ENCODE data around the gene MOB1B. TPM values are rescaled to one million over a fixed set of nuclear protein-coding genes. Genes with fewer than 3 reads are reported as not detected.

The MOB1B gene
- total RNA-seq, 1 experiment from 2014 or later: 33.2 TPM

DNA sequence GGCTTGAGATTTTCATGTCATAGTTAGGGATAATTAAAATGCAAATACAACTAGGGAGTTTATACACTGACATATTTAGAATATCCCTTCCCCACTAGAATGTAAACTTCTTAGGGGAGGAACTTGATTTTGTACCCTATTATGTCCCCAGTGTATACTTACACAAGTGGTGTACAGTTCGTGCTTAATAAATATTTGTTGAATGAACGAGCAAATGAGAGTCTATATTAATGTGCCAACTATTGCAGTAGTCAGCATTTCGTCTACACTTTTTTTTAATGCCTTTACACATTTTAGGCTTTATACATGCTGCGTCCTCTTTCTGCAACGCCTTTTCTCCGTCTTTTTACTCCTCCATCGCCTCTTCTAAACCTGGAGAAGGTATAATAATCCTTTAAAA is 8.4 kb upstream of the MOB1B start (continued):
- TF ChIP-seq, protein P1, sequence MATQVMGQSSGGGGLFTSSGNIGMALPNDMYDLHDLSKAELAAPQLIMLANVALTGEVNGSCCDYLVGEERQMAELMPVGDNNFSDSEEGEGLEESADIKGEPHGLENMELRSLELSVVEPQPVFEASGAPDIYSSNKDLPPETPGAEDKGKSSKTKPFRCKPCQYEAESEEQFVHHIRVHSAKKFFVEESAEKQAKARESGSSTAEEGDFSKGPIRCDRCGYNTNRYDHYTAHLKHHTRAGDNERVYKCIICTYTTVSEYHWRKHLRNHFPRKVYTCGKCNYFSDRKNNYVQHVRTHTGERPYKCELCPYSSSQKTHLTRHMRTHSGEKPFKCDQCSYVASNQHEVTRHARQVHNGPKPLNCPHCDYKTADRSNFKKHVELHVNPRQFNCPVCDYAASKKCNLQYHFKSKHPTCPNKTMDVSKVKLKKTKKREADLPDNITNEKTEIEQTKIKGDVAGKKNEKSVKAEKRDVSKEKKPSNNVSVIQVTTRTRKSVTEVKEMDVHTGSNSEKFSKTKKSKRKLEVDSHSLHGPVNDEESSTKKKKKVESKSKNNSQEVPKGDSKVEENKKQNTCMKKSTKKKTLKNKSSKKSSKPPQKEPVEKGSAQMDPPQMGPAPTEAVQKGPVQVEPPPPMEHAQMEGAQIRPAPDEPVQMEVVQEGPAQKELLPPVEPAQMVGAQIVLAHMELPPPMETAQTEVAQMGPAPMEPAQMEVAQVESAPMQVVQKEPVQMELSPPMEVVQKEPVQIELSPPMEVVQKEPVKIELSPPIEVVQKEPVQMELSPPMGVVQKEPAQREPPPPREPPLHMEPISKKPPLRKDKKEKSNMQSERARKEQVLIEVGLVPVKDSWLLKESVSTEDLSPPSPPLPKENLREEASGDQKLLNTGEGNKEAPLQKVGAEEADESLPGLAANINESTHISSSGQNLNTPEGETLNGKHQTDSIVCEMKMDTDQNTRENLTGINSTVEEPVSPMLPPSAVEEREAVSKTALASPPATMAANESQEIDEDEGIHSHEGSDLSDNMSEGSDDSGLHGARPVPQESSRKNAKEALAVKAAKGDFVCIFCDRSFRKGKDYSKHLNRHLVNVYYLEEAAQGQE (IDR thresholded peaks at IDR 0.05; ENCODE audit: low read depth): no peak

GRCh38 chr4:70895405-70895804 is 6.8 kb upstream of the MOB1B start:
- no peaks in the 10 kb centered on the region for H3K79me2 ChIP-seq (ENCODE audit: insufficient read depth, low read length)
- H3K27ac ChIP-seq (ENCODE audit: low read depth, low read length): no peak overlapping the region
- H3K9me3 ChIP-seq (ENCODE audit: control insufficient read depth in 1 of 2, insufficient read depth in 1 of 2, low read depth in 1 of 2, low read length in 2 of 2): no peaks in the 10 kb centered on the region
- ChIA-PET CTCF (no interaction called here), RAD21 (ENCODE audit: low non-redundant PET in 1 of 2, low total read pairs in 2 of 2, uncharacterized antibody in 2 of 2, unreplicated experiment in 2 of 2) (no interaction called here), POLR2A (no interaction called here)
- intact Hi-C loops (cut with micrococcal nuclease): no loop called here
- H3K4me1 ChIP-seq (ENCODE audit: control insufficient read depth in 1 of 2, insufficient read depth in 2 of 2, low read length in 2 of 2): no peaks in the 10 kb centered on the region
- no peaks in the 10 kb centered on the region for H3K36me3 ChIP-seq (ENCODE audit: control insufficient read depth in 1 of 2, insufficient read depth in 2 of 2, low read length in 2 of 2)
- H3K9ac ChIP-seq (ENCODE audit: low read length): no peak overlapping the region
- no peaks in the 10 kb centered on the region for H4K20me1 ChIP-seq (ENCODE audit: insufficient read depth)
- BruUV-seq (replicated peaks): no TSS peak
- H3K27me3 ChIP-seq (ENCODE audit: insufficient read depth, low read length): no peaks in the 10 kb centered on the region
- H2AFZ ChIP-seq (ENCODE audit: low read depth, low read length, poor library complexity, severe bottlenecking): no peak overlapping the region
- ATAC-seq (no peak), DNase-seq (ENCODE audit: low read depth, low spot score) (no peak)
- TF ChIP-seq EZH2 (IDR thresholded peaks at IDR 0.05) (no peak), SIN3A (IDR thresholded peaks at IDR 0.05; ENCODE audit: low read depth) (no peak), POLR2AphosphoS5 (IDR thresholded peaks at IDR 0.05; ENCODE audit: low read depth, low read length) (no peak), CBX3 (IDR thresholded peaks at IDR 0.05; ENCODE audit: low read depth) (no peak), YY1 (IDR thresholded peaks at IDR 0.05; ENCODE audit: extremely low read depth, insufficient replicate concordance, low read depth, low read length) (no peak), POLR2A (IDR thresholded peaks at IDR 0.05; ENCODE audit: borderline replicate concordance, extremely low read depth, insufficient read depth, insufficient read length) (no peak)
- TF ChIP-seq, protein P1 (IDR thresholded peaks at IDR 0.05; ENCODE audit: low read depth): no peak
- TF ChIP-seq, protein P2, sequence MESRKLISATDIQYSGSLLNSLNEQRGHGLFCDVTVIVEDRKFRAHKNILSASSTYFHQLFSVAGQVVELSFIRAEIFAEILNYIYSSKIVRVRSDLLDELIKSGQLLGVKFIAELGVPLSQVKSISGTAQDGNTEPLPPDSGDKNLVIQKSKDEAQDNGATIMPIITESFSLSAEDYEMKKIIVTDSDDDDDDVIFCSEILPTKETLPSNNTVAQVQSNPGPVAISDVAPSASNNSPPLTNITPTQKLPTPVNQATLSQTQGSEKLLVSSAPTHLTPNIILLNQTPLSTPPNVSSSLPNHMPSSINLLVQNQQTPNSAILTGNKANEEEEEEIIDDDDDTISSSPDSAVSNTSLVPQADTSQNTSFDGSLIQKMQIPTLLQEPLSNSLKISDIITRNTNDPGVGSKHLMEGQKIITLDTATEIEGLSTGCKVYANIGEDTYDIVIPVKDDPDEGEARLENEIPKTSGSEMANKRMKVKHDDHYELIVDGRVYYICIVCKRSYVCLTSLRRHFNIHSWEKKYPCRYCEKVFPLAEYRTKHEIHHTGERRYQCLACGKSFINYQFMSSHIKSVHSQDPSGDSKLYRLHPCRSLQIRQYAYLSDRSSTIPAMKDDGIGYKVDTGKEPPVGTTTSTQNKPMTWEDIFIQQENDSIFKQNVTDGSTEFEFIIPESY (IDR thresholded peaks at IDR 0.05; ENCODE audit: extremely low read depth, insufficient replicate concordance, low read length): no peak
- no peak overlapping the region for H3K4me3 ChIP-seq (replicated peaks in 1 of 2; ENCODE audit: low read depth in 1 of 2, low read length in 2 of 2)
- no peaks in the 10 kb centered on the region for H3K9me2 ChIP-seq (ENCODE audit: insufficient read depth)
- H3K4me2 ChIP-seq (ENCODE audit: low read length): no peak overlapping the region

Data from HCT116 (cell line).